Cardiac atrium fibroblast (primary cell): Measurements from ENCODE around the gene COL25A1. TPM values are rescaled to one million over a fixed set of nuclear protein-coding genes. Genes with fewer than 3 reads are reported as not detected.

Source experiments
- total RNA-seq: library from RNA; depleted of rRNA; stranded (reverse); fragments of >200 nt; gene quantifications from 2 replicates; pipeline ENCODE4 v1.2.3, GENCODE V29; 2015

Gene COL25A1
- not detected in 2 replicates for total RNA-seq

DNA sequence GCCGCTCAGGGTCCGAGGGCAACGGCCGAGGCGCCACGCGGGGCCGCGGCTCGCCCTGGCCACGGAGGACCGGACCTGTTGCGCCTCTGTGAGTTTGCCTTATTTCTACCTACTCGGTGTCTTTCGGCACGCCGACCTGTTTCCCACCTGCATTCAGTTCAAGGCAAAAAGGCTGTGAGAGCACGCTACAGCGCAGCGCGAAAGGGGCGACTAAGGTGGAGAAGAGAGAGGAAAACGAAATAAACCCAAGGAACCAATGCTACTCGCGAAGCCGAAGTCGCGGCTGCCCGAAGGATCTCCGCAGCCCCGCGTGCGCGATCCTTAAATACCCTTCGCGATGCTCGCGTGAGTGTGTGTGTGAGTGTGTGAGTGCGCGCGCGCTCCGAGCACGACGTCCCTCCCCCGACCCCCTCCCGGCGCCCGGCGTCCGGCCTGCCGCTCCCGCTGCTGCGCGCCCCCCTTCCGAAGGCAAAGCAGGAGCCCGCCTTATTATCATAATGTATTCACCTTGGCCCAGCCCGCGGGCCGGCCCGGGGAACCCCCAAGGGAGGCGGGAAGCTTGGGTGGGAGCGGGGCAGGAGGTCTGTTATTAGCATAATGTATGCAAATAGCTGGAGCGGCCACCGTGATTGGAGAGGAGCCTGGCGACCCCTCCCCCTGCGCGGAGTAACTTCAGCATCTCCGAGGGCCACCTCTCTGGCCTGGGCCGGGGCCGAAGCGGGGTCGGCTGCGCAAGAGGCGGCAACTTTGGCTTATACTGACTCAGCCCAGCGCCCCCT, at the start of gene COL25A1:
COL25A1 (minus strand) TSS at position 298 of the 779 bp plus-strand sequence.

DNA sequence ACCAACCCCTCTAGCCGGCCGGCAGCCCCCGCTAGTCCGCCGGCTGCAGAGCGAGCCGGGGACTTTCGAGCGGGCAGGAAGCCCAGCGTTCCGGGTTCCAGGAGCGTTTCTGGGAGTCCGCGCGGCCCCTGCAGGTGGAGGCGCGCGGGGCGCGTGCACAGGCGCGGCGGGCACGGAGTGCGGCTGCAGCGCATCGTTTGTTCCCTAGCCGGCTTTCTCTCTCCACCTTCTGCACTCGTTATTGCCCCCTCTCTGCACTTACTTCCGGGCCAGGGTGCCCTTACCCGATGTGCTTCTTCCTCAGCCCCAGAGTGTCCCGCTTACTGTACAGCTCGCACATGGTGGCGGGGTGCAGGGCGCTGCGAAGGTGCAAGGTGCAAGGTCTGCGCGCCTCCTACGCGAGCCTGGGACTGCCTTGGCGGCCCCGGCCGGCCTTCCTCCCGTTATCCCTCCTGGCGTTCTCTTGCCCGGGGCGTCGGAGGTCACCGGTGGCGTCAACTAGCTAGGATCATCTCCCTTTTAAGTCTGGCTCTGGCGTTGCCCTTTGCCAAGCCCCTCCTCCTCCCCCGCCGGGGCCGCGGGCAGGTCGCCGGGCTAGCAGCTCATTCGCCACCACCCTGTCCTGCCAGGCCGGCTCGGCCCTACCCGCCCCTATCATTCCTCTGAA, 539.8 kb downstream of the COL25A1 start, which contains the start of gene ETNPPL:
ETNPPL (minus strand) TSS at position 495 of the 667 bp plus-strand sequence; CDS start at position 340, 155 bp downstream.

Other genes with a start within 250 kb of the COL25A1 start
- 17.3 and 20.7 TPM in 2 replicates for gene SEC24B, start 131.2 kb upstream of the COL25A1 start, total RNA-seq